ENCODE data around the gene XIRP1.

Gene XIRP1

DNA sequence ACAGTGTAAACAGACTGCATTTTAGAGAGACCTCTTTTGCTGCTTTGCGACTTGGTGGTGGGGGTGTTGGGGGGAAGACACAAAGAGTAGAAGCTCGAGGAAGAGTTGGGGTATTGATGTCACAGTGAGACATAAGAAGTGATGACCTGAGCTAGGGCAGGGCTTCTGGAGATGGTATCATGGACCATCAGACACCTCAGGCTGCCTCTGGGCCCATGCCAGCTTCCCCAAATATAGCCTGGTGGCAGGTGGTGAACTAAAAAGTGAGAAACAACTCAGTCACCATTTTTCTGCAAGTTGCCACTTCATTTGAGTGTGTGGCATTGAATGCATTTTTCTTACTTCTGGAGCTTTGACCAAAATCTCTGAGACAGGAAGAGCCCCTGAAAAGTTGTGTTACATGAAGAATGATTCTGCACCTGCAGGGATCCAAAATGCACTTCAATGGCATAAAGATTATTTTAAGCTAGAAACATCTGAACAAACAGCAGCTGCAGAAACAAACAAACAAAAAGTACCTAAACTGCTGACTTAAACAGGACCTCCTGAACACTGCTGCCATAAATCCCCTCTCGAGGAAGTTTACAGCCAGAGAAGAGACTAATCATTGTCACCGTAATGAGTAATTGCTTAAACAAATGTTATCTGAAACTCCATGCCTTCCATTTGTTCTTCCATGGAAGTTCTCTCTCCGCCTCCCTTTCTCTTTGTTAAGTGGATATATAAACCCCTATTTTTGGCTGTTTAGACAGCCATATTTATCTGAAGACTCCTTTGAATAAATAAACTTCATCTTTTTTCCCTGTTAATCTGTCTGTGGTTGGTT lies 15.2 kb upstream of the XIRP1 start:
- peak; percentile 7 for DNase-seq

DNA sequence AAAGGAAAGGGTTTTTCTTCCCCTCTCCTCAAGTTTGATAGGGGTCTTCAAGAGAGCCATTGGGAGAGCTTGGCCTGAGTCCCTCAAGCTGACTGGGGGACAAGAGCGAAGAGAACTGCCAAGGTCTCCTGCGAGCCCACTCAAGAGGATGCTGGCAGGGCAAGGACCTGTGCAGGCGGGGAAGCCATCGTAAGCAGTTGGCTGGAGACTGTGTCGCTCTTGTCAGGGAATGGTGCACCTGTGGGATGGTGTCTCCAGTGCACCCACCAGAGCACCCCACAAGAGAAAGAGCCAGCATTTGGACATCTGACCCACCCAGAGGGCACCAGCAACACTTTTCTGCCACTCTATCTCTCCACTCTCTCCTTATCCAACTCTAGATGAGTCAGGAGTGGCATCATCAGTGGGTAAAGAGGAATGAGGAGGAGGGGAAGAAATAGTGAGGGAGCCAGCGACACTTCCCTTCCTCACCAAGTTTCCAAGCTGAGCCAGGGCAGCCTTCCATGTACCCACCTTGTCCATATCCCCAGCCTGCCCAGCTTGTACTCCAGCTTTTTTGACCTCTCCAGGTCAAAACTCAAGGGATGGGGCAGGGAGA lies 13.6 kb upstream of the XIRP1 start:
- no peak for DNase-seq

DNA sequence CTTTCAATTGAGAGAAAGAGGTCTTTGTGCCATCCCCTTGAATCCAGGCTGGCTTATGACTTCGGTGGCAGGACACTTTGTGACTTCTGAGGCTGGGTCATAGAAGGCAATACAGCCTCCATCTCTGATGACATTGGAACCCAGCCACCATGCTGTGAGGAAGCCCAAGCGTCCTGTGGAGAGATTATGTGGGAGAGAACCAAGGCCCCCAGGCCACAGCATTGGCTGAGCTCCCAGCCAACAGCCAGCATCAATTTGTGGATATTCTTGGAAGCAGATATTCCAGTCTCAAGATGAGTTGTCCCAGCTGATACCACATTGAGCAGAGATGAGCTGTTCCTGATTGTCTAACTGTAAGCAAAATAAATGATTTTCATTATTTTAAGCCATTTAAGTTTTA lies 12.7 kb upstream of the XIRP1 start:
- no peak for DNase-seq

DNA sequence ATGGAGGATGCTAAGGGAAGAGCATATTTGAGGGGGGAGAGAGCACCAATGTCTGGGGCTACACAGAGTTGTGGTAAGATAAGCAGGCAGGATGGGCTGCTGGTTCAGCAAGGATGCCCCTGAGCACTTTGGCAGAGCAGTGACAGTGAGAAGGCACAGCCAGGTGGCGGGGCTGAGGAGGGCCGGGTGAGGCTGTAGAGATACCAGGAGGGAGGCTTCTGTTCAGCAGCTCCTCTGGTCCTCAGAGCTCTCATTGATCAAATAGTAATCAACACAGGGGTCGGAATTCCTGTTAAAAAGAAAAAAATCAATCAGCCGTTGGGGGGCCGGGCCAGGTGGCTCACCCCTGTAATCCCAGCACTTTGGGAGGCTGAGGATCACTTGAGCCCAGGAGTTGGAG lies 11.5 kb upstream of the XIRP1 start:
- DNase-seq, result no peak

DNA sequence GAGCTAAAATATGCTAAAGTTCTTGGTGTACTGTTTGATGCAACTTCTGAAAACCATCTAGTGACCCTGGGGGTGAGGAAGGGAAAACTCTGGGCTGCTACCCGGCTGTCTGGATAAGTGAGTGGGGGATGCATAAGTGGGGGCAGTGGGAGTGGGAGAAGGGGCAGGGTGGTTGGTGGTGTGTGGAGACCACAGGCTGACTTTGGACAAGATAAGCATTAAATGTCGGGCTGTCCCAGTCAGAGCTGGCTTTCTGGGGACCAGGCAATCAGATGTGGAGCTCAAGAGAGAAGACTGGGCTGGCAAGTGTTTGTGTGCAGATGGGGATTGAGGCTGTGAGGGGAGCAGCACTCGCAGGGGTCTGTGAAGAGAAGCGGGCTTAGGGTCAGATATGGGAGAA lies 11.0 kb upstream of the XIRP1 start:
- no peak for DNase-seq

DNA sequence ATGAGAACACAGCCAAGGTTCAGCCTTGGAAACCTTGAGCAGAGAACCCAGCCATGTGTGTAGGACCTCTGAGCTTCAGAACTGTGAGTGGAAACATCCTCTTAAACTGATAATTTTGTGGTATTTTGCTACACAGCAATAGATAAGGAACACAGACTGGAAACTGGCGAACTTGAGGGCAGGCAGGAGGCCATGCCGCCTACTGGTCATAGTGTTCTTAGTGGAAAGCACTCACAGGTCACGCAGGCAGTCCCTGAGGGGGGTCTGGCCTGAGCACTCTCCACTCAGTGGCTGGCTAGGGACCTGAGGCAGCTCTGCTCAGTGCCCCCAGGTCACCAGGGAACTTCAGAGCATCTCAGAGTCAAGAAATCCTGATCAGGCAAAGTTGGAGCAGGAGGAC lies 9.7 kb upstream of the XIRP1 start:
- DNase-seq, result no peak

DNA sequence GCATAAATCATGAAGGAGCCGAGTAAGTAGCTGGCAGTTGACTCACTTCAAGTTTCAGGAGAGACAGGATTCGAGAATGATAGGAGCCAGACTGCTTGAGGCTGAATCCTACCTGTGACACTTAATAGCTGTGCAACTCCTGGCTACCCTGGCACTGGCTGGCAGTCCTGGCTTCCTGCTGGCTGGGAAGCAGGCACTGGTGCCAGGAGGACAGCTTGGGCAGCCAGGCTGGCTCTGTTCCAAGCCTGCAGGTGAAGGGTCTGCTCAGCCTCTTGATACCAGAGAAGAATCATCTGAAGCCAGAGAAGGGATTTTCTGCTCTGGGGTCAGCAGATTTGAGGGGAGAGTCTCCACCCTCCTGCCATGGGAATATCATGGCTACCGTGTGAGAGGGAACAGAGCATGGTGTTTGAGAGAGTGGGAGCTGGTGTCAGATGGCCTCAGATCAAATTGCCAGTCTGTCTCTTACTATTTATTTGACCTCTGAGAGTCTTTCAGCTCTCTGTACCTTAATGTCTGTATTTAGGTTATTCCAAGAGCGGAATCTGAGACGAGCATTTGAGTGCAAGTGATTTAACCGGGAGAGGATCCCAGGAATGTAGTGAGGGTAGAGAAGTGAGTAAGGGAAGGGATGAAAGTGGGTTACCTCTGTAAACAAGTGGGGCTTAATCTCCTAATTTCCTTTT lies 4.4 kb upstream of the XIRP1 start:
- DNase-seq, result no peak

DNA sequence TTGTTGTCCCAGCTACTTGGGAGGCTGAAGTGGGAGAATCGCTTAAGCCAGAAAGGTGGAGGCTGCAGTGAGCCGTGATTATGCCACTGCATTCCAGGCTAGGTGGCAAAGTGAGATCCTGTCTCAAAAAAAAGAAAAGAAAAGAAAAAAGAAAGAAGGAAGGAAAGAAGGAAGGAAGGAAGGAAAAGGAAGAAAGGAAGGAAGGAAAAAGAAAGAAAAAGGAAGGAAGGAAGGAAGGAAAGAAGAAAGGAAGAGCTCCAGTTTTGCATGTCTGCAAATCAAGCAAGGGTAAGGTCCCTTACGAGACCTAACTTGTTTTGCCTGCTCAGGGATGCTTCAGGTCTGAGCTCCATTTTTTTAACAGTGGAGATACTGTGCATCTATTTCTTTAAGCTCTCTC lies 3.6 kb upstream of the XIRP1 start:
- DNase-seq, result no peak

DNA sequence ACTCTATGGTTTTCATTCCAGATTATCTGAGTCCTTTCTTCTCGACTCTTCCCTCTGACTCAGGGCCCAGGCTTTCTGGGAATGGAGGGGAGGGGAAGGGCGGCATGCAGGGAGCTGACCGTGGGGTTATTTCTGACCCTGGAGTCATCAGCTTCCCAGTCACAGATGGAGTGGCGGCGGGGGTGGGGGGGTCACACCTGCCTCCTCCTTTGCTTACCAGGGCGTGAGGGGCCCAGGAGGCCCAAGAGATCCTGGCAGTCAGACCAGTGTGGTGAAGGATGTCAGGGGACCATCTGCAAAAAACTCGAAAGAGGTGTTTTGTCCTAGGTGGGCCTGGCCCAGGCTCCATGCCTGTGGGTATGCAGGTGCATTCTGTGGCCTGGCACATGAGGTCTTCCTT lies 996 bp upstream of the XIRP1 start:
- no peak for DNase-seq

DNA sequence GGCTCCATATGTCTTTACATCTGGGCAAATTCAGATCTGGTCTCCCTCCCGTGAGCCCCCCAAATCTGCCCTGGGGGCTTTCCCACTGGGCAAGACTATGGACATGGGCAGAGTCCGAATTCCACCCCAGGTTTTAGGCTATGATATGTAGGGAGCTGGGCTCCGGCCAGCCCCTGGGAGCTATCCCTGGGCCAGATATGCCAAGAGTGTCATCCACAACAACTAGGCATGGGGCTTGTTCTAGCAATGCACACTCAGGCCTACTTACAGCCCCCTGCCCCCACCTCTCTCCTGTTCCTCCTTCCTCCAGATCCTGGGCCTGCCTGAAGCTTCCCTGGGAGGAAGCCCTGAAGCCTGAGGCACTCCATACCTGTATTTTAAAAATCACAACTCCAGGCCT lies 622 bp downstream of the XIRP1 start:
- DNase-seq, result no peak

DNA sequence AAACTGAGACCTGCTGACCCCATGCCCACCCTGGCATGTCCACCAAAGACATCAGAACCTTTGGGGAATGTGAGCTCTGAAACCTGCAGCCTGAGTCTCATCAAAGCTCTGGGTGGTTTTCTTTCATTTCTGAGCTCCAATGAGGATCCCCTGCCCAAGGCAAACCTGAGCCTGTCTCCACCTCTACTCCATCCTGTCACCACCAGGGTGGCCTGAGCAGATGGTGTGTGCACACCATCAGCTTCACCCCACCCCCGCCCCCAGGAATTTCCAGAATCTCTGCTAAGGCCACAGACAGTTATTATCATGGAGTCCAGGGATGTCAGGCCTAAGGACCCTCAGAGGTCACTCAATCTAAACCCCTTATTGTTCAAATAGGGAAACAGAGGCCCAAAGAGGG lies 1.3 kb downstream of the XIRP1 start:
- peak; percentile 30 for DNase-seq

DNA sequence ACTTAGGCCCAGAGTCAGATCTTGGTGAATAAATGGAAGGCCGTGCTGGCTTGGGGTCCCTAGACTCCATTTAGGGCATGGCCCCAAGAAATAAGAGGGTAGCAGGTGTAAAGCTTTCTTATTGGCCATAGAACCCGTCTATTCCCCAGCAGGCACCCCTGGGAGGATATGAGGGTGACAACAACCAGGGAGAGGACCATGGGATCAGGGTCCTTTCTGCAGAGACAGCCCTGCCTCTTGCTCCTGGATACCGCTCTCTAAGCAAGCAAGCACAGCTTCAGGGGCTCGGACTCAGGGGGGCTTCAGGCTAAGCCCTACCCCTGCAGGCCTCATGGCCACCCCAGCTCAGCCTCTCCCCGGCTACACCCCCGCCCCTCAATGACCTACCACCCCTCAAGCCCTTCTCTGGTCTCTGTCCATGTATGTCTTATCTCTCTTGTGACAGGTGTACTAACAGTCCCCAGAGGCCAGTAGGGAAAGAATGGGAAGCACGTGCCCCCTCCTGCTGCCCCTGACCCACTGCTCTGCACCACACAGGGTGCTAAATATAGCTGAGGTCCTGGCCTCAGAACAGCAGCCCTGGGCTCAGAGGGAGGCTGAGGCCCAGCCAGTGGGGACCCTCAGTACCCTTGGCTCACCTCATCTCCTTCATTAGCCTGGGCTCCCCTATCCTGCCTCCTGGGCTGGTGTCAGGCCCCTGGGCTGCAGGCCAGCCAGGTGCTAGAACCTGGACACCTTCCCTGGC lies 1.9 kb downstream of the XIRP1 start:
- no peak for DNase-seq

DNA sequence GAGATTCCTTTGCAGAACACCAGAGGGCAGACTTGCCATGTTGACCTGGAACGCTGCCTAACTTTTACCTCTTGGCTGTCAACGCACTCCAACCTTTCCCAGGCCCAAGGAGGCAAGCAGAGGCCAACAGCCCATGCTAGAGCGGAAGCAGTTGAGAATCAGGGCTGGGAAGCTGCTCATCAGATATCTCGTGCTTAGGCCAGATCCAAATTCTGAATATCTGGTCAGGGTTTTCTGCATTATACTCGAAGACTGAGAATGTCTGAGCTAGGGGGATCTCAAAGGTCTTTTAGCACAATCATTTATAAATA lies 2.5 kb downstream of the XIRP1 start:
- peak; percentile 81 for DNase-seq

DNA sequence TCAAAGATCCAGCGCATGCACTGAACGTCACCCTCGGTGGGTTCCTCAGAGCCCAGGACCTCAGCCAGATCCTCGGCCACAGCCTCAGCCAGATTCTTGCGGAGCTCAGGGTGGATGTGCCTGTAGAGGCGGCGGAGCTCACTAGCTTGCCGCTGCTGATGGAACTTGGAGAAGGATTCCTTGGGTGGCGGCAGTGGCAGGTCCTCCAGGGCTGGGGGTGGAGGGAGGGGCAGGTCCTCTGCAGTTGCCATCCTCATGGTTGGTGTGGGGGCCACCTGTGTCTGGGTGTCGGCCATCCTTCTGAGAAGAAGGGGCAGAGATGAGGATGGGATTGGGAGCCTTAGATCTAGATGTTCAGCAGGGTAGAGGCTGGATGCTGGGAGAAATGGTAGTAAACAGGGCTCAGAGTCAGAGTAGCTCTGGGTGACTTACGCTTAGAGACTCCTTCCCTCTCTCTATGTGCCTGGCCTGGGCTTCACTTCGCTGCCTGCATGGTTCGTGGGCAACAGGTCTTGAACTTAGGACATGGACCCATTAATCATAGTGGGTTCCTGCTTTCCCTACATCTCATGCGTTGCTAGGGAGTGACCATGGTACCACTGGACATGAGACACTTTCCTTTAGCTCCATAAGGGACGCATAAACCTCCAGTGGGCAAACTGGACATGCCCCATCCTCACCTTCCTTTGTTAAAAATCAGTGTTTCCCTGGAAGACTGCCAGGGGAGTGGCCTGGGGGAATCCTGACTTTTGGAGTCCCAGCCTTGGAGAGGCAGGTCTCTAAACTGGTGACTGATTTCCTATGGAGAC lies 3.0 kb downstream of the XIRP1 start:
- DNase-seq, result no peak

DNA sequence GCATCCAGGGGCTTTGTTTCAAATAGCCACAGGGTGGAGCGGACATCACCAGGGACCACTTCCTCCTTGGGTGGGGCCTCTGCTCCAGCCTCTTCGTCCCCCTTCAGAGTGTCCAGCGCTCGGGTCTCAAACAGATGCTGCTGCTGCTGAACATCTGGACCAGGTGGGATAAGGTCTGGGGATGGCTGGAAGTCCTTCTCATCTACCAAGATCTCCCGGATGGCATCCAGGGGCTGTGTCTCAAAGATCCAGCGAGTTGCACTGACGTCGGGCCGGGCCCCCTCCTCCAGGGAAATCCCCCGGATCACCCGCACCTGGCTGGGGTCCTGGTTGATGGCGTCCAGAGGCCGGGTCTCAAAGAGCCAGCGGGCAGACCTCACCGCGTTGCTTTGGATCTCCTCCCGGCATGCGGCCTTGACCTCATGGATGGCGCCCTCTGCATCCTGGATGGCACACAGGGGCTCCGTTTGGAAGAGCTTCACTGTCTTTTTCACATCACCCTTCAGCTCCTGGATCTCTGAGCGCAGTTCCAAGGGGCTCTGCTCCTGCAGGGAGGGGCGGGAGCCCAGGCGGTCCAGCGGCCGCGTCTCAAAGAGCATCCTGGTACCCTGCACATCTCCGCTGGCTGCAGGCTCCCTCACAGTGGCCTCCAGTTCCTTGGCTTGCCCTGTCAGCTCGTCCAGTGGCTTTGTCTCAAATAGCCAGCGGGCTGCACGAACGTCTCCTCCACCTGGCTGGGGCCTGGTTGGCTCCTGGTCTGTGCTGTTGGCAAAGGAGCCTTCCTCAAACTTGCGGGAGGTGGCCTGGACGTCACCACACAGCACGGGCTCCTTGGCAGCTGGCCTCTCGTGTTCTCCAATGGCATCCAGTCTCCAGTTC lies 3.9 kb downstream of the XIRP1 start:
- no peak for DNase-seq

DNA sequence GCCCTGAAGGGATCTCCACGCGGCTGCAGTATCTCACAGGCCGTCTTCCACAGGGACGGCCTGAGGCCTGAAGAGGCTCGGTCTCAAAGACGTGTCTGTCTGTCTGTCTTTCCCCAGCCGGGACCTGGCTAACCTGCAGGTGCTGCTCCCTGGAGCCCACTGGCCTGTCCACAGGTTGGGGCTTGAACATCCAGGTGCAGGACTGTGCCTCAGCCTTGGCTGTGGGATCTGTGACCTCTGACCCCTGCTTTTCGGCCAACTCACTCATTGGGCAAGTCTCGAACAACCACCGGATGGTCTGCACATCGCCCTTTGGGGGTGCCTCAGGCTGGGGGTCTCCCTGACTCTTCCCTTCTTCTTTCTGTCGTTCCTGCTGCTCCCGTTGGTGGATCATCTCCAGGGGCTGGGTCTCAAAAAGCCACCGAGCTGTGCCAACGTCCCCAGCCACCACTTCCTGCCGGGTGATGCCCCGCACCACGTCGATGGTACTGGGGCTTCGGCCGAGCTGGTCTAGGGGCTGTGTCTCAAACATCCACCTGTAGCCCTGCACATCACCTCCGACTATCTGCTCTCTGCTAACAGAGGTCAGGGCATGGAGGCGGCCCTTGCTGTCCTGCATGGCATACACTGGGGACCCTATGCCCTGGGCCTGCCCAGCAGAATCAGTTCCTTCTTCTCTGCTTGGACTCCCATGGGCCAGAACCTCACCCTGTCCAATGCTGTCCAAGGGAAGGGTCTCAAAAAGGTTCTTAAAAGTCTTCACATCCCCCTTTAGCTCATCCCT lies 4.8 kb downstream of the XIRP1 start:
- DNase-seq, result no peak

DNA sequence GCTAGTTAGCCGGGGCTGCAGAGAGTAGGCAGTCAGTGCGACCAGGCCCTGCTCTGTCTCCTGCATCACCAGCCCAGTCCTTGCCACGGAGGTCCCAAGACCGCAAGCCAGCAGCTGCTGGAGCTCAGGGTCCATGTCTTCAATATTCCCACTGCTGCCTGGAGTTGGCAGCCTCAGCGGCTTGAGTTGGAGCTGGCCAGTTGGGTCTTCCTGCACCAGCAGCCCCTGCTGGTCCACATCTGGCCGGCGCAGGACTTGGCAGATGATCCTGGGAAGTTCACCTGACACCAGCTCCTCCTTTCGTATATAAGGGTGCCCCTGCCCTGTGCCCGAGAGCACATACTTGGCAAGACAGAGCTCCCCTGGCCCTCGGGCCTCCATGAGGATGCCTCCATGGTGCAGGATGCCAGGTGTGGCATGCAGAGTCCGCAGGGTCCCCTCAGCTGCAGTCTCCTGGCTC lies 5.7 kb downstream of the XIRP1 start:
- no peak for DNase-seq

DNA sequence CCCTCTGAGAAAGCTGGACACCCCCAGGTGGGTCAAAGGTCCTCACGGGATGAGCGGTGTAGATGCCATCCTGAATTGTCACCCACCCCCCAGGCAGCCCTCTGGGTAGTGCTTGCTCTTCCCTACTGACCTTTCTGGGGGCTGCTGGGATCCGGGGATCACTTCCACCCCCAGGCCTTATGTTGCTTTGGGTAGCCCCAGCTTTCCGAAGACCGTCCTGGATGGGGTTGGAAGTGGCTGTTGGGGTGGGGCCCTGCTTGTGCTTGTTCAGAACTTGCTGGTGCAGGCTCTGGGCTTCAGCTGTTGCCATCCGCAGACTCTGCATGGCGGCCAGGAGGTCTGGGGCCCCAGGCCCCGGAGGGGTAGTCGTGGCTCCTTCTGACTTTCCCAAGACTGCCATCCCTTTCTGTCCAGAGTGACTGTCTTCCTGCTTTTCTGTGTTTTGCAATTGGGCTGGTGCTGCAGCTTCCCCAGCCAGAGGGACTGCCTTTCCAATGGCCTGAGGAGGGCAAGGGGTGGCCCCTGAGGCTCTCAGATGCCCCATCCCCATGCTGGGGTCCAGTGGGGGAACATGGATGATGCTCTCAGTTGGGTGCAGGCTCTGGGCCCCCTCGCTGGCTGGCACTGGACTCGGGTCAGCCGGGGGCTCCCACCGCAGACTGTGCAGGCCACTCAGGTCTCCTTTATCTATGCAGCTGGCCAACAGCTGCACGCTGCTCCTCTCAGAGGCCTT lies 6.3 kb downstream of the XIRP1 start:
- DNase-seq, result no peak

DNA sequence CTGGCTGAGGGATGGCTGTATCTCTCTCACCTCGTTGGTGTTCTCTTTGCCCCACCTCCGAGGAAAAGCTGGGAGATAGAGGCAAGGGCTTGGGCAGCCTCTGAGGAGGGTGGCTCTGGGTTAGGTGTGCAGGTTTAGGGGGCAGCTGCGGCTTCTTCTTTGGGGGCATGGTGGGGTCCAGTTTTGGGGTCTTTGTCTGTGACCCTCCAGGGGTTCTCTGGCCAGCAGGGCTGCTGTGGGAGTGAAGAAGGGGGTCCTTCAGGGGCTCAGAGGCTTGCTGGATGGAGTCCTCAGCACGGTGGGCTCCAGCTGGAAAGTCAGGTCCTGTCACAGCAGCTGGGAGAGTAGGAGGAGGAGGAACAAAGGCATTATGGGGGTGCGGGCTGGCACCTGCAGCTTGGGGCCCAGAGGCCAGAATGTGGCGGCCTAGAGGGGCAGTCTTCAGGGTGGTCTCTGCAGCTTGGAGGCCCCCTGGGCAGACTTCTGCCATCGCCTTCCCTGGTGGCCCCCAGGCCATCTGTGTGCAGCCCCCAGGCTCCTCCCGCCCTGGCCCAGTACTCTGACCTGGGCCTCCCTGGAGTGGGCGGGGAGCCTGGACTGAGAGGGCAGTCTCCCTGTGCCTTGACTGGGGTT lies 7.0 kb downstream of the XIRP1 start:
- no peak for DNase-seq

DNA sequence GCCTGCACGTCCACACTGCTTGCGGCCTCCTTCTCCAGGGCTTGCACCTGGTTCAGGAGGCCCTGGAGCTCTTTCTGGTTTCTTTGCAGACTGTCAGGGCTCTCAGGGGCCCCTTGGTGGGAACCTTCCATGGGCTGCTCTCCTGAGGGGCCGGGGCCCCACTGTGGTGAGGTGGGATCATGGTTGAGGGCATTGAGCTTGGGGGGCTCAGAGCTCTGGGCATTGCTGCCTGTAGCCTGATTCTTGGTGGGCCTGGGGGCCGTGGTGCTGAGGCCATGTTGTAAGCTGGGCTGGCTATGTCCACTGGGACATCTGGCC lies 7.5 kb downstream of the XIRP1 start:
- no peak for DNase-seq
